Activated naive CD4-positive, alpha-beta T cell treated with anti-CD3 and anti-CD28 coated beads for 36 hours (primary cell): Measurements from ENCODE around the gene PRR20B. TPM values are rescaled to one million over a fixed set of nuclear protein-coding genes. Genes with fewer than 3 reads are reported as not detected.
"Not testable (repeated sequence)": the region's sequence is repeated elsewhere in the genome, so short reads cannot be mapped to it uniquely, and the experiment has no call there.

Experiments
- CTCF ChIA-PET: fragments of 350-600 bp; sonication (Branson Sonifier 250); formaldehyde crosslinking; loops from one replicate; lab custom pipeline; 2021; ENCODE audit warnings: antibody characterized with exemption; lab: Charles Lee
- DNase-seq: peaks from one replicate; pipeline ENCODE4 v3.0.0-alpha.2; 2020
- H3K27ac Mint-ChIP-seq: one replicate; pipeline ENCODE4 v1.8.0; 2021; ENCODE audit warnings: mild to moderate bottlenecking, mixed read lengths
- H3K27me3 Mint-ChIP-seq: one replicate; pipeline ENCODE4 v1.8.0; 2021; ENCODE audit warnings: low read depth, mixed read lengths
- H3K36me3 Mint-ChIP-seq: one replicate; pipeline ENCODE4 v1.8.0; 2021; ENCODE audit warnings: low read depth, mixed read lengths
- H3K4me1 Mint-ChIP-seq: one replicate; pipeline ENCODE4 v1.8.0; 2021; ENCODE audit warnings: low read depth, mixed read lengths
- H3K4me3 Mint-ChIP-seq: one replicate; pipeline ENCODE4 v1.8.0; 2021; ENCODE audit warnings: mild to moderate bottlenecking, moderate library complexity, mixed read lengths
- H3K9me3 Mint-ChIP-seq: one replicate; pipeline ENCODE4 v1.8.0; 2021; ENCODE audit warnings: mixed read lengths
- intact Hi-C: fragments of 100-400 bp; cut with micrococcal nuclease; formaldehyde crosslinking; loops from one replicate; pipeline ENCODE4 v1.15.1; 2023
- total RNA-seq, 2 experiments: library from RNA; stranded (reverse); gene quantifications; one replicate each; pipeline ENCODE4 v1.2.3, GENCODE V29; 2021

Gene PRR20B
- total RNA-seq, result not detected

DNA sequence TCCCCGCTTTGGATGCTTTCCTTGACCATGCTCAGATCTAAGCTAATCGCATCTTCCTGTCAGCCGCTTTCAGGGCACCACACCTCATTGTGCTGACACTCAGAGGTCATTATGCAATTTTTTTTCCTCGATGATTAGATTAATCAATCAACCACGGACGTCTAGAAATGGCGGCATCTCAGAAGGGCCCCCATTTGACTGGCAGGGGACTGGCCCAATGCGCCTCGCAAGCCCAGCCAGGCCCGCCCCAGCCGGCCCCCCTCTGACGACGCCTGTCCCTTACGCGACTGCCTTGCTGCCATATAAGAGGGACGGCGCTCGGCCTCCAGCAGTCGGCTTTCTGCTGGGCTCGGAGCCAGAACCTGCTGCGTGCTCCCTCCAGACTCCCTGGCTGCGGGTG, at the start of gene PRR20B:
PRR20B (plus strand) TSS at position 301 of the 400 bp plus-strand sequence. CDS start 387 bp downstream, outside the sequence.
- DNase-seq, H3K9me3 Mint-ChIP-seq, H3K36me3 Mint-ChIP-seq, H3K4me3 Mint-ChIP-seq, H3K4me1 Mint-ChIP-seq, H3K27me3 Mint-ChIP-seq, CTCF ChIA-PET, H3K27ac Mint-ChIP-seq, intact Hi-C loops: not testable (repeated sequence)

DNA sequence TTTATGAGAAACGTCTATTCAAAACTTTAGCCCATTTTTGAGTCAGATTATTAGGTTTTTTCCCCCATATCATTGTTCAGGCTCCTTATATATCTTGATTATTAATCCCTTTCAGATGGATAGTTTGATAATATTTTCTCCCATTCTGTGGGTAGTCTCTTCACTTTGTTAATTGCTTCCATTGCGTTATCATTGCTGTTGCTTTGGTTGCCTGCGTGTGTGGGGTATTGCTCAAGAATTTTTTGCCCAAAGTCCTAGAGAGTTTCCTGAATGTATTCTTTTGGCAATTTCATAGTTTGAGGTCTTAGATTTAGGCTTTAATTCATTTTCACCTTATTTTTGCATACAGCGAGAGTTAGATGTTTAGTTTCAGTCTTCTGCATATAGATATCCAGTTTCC, 32.3 kb upstream of the PRR20B start:
- intact Hi-C loops, result no loop called here
- H3K27me3 Mint-ChIP-seq, result no peaks in the 10 kb centered on the region
- CTCF ChIA-PET, result no interaction called here
- H3K27ac Mint-ChIP-seq, result no peak overlapping the region
- H3K4me3 Mint-ChIP-seq, result no peak overlapping the region
- H3K4me1 Mint-ChIP-seq, result no peaks in the 10 kb centered on the region
- H3K9me3 Mint-ChIP-seq, result peaks cover 12% of the 10 kb centered on the region
- DNase-seq, result no peak
- no peaks in the 10 kb centered on the region for H3K36me3 Mint-ChIP-seq

DNA sequence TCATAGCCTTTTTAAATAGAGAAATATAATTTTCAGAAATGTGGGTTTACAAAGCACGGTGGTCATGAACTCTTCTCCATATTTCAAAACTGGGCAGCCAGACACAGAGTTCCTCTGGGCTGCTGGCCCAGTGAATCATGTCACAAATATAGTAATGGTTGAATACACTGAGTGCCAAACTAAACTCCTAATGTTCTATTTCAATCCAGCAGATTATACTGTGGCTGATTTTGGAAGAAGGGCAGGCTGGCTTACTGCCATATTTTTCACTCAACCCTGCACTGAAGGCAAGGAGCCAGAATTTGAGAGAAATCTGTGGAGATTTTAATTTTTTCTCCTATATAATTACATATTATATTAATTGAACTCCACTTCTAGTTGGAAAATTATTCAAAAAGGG, 23.6 kb upstream of the PRR20B start:
- intact Hi-C loops, result no loop called here
- no peak for DNase-seq
- CTCF ChIA-PET, result no interaction called here
- H3K27me3 Mint-ChIP-seq, result no peaks in the 10 kb centered on the region
- no peak overlapping the region for H3K27ac Mint-ChIP-seq
- H3K36me3 Mint-ChIP-seq, result no peaks in the 10 kb centered on the region
- no peak overlapping the region for H3K4me3 Mint-ChIP-seq
- H3K4me1 Mint-ChIP-seq, result no peaks in the 10 kb centered on the region
- peaks cover 2% of the 10 kb centered on the region for H3K9me3 Mint-ChIP-seq

GRCh38 chr13:57128909-57129308, 18.4 kb upstream of the PRR20B start:
- Mint-ChIP-seq H3K36me3 (no peaks in the 10 kb centered on the region), H3K27ac (no peak overlapping the region), H3K4me3 (no peak overlapping the region), H3K9me3 (peaks cover 2% of the 10 kb centered on the region), H3K4me1 (no peaks in the 10 kb centered on the region), H3K27me3 (no peaks in the 10 kb centered on the region)
- intact Hi-C loops, result no loop called here
- DNase-seq, result no peak
- CTCF ChIA-PET, result no interaction called here

GRCh38 chr13:57136093-57136492, 11.2 kb upstream of the PRR20B start:
- DNase-seq, result no peak
- CTCF ChIA-PET, result no interaction called here
- H3K27me3 Mint-ChIP-seq, result no peaks in the 10 kb centered on the region
- H3K36me3 Mint-ChIP-seq, result no peaks in the 10 kb centered on the region
- H3K4me1 Mint-ChIP-seq, result no peaks in the 10 kb centered on the region
- intact Hi-C loops, result no loop called here
- H3K9me3 Mint-ChIP-seq, result peaks cover 4% of the 10 kb centered on the region
- no peak overlapping the region for H3K4me3 Mint-ChIP-seq
- H3K27ac Mint-ChIP-seq, result no peak overlapping the region

DNA sequence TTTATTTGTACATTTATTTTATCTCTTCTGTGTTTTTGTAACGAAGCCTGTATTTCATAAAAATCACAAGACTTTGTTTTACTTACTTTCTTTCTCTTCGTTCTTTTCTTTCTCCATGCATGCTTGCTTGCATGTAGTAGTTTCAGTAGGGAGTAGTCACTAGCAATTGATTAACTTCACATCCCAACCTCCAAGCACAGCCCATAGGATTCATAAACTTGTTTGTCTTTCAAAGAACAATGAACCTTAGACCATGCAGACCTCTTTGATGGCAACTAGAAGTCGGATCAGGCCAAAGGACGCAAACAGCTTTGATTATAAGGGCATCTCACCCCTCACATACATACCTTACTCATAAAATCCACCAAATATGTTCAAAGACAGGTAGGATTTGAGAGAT, 9.7 kb upstream of the PRR20B start:
- H3K27me3 Mint-ChIP-seq, result no peaks in the 10 kb centered on the region
- H3K27ac Mint-ChIP-seq, result no peak overlapping the region
- no peak for DNase-seq
- no peaks in the 10 kb centered on the region for H3K4me1 Mint-ChIP-seq
- intact Hi-C loops, result no loop called here
- H3K36me3 Mint-ChIP-seq, result no peaks in the 10 kb centered on the region
- CTCF ChIA-PET, result no interaction called here
- H3K4me3 Mint-ChIP-seq, result no peak overlapping the region
- H3K9me3 Mint-ChIP-seq, result peaks cover 4% of the 10 kb centered on the region

DNA sequence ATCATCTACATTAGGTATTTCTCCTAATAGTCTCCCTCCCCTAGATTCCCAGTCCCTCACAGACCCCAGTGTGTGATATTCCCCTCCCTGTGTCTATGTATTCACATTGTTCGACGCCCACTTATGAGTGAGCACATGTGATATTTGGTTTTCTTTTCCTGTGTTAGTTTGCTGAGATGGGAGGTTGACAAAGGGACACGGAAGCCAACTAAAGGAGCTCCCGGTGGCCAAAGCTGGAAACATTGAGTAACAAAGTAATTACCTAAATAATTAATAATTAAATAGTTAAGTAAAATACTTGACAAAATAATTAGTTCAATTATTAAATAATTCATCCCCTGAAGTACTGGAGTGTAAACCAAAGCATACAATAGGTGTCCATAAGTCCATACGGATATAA, 8.3 kb upstream of the PRR20B start:
- H3K4me3 Mint-ChIP-seq, result no peak overlapping the region
- H3K9me3 Mint-ChIP-seq, result peaks cover 4% of the 10 kb centered on the region
- intact Hi-C loops, result no loop called here
- no peaks in the 10 kb centered on the region for H3K4me1 Mint-ChIP-seq
- CTCF ChIA-PET, result no interaction called here
- no peaks in the 10 kb centered on the region for H3K27me3 Mint-ChIP-seq
- no peak for DNase-seq
- no peak overlapping the region for H3K27ac Mint-ChIP-seq
- no peaks in the 10 kb centered on the region for H3K36me3 Mint-ChIP-seq

GRCh38 chr13:57139781-57140180, 7.5 kb upstream of the PRR20B start:
- H3K4me3 Mint-ChIP-seq, CTCF ChIA-PET, H3K9me3 Mint-ChIP-seq, H3K27ac Mint-ChIP-seq, H3K27me3 Mint-ChIP-seq, DNase-seq, H3K4me1 Mint-ChIP-seq, H3K36me3 Mint-ChIP-seq, intact Hi-C loops: not testable (repeated sequence)

- H3K4me1 Mint-ChIP-seq, CTCF ChIA-PET, DNase-seq, H3K9me3 Mint-ChIP-seq, H3K27me3 Mint-ChIP-seq, intact Hi-C loops, H3K4me3 Mint-ChIP-seq, H3K36me3 Mint-ChIP-seq, H3K27ac Mint-ChIP-seq: not testable (repeated sequence)
These were observed 6.9 kb upstream of the PRR20B start, which contains the start of gene PRR20A for GRCh38 chr13:57140235-57140968. Gene PRR20A, plus strand, starts transcription at chr13:57140918. Its CDS starts 387 bp downstream, at chr13:57141305.

- H3K9me3 Mint-ChIP-seq, H3K4me1 Mint-ChIP-seq, DNase-seq, H3K27ac Mint-ChIP-seq, intact Hi-C loops, CTCF ChIA-PET, H3K27me3 Mint-ChIP-seq, H3K4me3 Mint-ChIP-seq, H3K36me3 Mint-ChIP-seq: not testable (repeated sequence)
These were observed 818 bp downstream of the PRR20B start for GRCh38 chr13:57148106-57148505.

GRCh38 chr13:57153761-57154160, 6.5 kb downstream of the PRR20B start, which contains the start of gene PRR20C:
Gene PRR20C, plus strand, starts transcription at chr13:57154061. Its CDS starts 387 bp downstream, at chr13:57154448.
- CTCF ChIA-PET, H3K4me1 Mint-ChIP-seq, H3K9me3 Mint-ChIP-seq: not testable (repeated sequence)

GRCh38 chr13:57160332-57160731, 13.0 kb downstream of the PRR20B start, which contains the start of gene PRR20D:
Gene PRR20D, plus strand, starts transcription at chr13:57160632. Its CDS starts 387 bp downstream, at chr13:57161019.
- H3K27ac Mint-ChIP-seq, DNase-seq, H3K36me3 Mint-ChIP-seq, H3K9me3 Mint-ChIP-seq, H3K4me3 Mint-ChIP-seq, H3K27me3 Mint-ChIP-seq, CTCF ChIA-PET, intact Hi-C loops, H3K4me1 Mint-ChIP-seq: not testable (repeated sequence)

More at GRCh38 chr13:57153761-57154160, 6.5 kb downstream of the PRR20B start, which contains the start of gene PRR20C:
- DNase-seq, H3K36me3 Mint-ChIP-seq, H3K27me3 Mint-ChIP-seq, H3K27ac Mint-ChIP-seq, intact Hi-C loops, H3K4me3 Mint-ChIP-seq: not testable (repeated sequence)

- H3K9me3 Mint-ChIP-seq, H3K27me3 Mint-ChIP-seq, CTCF ChIA-PET, H3K36me3 Mint-ChIP-seq, H3K4me1 Mint-ChIP-seq, intact Hi-C loops, DNase-seq, H3K4me3 Mint-ChIP-seq, H3K27ac Mint-ChIP-seq: not testable (repeated sequence)
These were observed 19.6 kb downstream of the PRR20B start, which contains the start of gene PRR20E for GRCh38 chr13:57166897-57167296. Gene PRR20E, plus strand, starts transcription at chr13:57167197. Its CDS starts 387 bp downstream, at chr13:57167584.
